DMS53 (cell line): ENCODE measurements around the gene RTL10.

Source experiments
- DNase-seq: peaks from one replicate; lab custom pipeline; 2025; lab: John Stamatoyannopoulos, UW

Gene RTL10

GRCh38 chr22:19808873-19809478 lies 45.7 kb downstream of the RTL10 start:
- DNase-seq: no peak

GRCh38 chr22:19807914-19808872 lies 46.5 kb downstream of the RTL10 start:
- DNase-seq: no peak

- DNase-seq: no peak
These were observed 47.3 kb downstream of the RTL10 start for GRCh38 chr22:19807161-19807913.

DNA sequence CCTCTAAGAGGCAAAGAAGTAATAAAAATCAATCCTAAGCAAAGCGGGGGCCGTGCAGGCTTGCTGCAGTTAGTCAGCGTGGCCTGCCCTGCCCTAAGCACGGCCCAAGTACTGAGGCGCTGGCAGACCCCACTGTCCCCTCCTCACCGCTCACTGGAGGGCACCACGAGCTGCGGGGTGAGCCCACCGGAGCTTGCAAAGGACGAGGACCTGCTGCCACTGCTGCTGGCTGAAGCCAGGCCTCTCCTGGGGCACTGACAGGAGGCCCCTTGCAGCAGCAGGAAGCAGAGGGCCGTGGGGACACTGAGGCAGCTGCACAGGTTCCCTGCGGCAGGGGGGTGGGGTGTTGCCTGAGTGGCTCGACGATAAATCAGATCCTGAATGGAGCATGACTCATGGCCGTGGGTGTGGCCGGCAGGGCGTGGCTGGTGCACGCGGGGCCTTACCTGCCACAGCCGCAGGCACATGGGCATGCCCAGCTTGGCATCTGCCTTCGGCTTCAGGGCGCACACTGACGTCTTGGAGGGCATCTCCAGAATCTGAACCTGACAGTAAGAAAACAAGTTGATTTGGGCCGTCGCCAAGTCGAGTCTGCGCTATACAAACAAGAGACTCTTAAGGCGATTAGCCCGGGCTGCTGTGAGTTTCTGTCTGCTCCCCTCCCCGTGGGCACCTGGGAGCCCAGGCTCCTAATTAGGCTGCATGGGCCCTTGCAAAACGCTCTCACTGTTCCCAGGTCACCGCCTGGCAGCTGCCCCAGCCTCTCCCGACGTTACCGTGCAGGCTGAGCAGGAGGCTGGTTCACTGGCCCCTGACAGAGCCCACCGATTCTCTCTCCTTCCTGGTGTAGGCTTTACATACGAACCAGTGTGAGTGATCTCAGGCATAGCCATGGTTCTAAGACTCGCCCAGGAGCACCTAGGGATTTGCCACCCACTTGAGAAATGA lies 48.2 kb downstream of the RTL10 start:
- DNase-seq: peak; percentile 9

GRCh38 chr22:19805821-19806212 lies 48.9 kb downstream of the RTL10 start:
- DNase-seq: no peak
